ENCODE data around the gene RFNG.

RFNG gene

DNA sequence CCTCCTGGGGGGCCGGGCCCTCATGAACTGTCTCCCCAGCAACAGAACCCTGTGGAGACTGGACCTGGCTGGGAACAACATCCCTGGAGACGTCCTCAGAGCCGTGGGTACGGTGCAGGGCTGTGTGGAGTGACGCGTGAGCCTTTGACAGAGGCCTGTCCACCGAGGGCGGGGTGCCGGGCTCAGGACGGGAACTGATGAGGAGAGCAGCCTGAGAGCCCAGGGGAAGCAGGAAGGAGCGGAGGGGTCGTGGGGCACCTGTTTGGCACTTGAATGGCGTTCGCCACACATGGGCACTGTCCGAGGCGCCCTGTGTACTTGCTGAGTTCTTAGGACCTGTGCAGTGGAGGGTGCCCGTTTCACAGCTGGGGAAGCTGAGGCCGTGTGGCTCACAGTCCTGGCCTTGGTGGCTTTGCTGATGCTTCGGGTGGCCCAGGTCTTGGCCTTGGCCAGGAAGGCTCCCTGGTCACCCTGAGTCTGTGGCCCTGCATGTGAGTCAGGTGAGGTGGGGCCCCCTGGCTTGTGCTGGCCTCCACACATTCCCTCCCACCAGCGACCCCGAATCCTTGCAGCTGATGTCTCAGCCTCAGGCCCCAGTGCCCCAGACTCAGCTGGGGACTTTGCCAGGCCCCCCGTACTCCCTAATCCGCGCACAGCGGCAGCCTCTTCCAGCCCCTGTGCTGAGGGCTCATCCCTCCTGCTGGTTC, 26.1 kb downstream of the RFNG start:
- DNase-seq (ENCODE audit: low spot score): no peak

GRCh38 chr17:82024859-82025258, 26.8 kb downstream of the RFNG start:
- DNase-seq (ENCODE audit: low spot score): no peak

GRCh38 chr17:82023447-82024241, 28.0 kb downstream of the RFNG start:
- no peak for DNase-seq (ENCODE audit: low spot score)

GRCh38 chr17:82022981-82023446, 28.6 kb downstream of the RFNG start, which contains the start of gene LRRC45:
Gene LRRC45 (plus strand): TSS chr17:82023305. CDS start chr17:82023644, 339 bp downstream.
- peak; percentile 100 for DNase-seq (ENCODE audit: low spot score)

GRCh38 chr17:82022310-82022980, 29.2 kb downstream of the RFNG start, which contains the start of gene CENPX:
Gene CENPX (minus strand): TSS chr17:82022878. CDS start chr17:82022861, 17 bp downstream.
- DNase-seq (ENCODE audit: low spot score): no peak

DNA sequence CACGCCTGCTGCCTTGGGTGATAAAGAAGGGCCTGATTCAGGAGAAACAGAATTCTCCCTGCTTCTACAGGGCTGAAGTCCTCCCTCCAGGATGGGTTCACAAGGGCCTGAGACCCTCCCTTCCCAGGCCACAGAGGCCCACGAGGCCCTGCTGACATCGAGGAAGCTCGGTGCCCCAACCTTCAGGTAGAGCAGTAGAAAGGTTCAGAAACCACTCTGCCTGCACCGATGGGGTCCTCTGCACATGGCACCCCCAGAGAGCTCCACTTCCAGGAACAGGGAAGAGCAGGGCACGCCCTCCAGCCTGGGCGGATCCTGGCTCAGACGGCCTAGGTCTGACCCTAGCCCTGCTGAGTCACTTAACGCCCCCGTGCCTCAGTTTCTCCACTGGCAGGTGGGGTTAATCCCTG, 29.7 kb downstream of the RFNG start:
- DNase-seq (ENCODE audit: low spot score): no peak

DNA sequence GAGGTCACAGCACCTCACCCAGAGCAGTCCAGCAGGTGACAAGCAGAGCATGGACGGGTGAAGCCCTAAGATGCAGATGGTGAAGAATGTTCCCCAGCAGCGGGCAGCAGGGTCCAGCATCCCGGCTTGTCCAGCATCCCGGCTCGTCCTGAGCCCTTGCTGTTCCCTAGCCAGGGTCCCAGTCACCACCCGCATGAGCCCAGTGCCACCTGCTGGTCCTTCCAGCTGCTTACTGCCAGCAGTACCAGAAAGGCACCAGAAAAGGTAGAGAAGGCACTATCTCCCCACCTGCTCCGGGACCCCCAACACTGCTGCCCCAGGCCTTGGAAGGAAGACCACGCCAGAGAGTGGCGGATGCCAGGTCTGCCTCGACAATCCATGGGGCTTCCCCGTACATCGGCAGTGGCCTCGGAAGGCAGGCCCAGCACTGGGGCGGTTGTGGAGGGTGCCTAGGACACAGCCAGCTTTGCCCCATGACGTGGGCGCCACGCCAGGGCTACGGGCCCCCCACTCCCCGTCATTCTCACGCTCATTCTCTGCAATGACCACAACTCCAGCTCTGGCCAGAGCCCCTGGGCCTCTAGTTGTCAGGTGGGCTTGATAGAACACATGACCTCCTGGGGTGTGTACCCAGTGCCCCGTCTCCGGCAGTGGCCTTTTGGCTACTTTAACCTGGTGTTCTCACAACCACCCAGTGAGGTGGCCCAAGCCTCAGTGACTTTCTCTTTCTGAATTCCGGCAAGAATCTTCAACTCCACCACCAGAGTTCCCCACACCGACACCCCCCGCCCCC, 30.3 kb downstream of the RFNG start:
- DNase-seq (ENCODE audit: low spot score): no peak

DNA sequence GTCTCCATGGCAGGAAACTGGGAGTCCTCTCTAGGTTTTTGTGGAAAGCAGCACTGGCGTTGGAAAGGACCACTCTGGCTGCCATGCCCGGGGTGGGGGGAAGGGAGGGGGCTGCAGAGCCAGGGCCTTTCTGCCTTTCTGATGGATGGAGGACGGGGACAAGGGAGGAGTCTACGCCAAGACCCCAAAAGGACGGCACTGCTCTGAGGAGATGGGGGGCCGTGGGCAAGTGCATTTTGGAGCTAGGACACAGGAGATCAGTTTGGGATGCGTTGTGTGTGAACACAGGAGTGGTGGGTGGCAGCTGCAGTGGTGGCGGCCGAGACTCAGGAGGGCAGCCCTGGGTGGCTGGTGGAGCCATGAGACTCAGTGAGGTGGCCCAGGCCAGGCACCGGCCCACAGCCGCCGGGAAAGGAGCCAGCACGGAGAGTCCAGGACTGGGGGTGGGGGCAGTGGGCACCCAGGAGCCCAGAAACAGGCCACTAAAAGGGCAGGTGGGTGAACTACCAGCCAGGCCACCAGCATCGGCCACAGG, 31.0 kb downstream of the RFNG start:
- no peak for DNase-seq (ENCODE audit: low spot score)

DNA sequence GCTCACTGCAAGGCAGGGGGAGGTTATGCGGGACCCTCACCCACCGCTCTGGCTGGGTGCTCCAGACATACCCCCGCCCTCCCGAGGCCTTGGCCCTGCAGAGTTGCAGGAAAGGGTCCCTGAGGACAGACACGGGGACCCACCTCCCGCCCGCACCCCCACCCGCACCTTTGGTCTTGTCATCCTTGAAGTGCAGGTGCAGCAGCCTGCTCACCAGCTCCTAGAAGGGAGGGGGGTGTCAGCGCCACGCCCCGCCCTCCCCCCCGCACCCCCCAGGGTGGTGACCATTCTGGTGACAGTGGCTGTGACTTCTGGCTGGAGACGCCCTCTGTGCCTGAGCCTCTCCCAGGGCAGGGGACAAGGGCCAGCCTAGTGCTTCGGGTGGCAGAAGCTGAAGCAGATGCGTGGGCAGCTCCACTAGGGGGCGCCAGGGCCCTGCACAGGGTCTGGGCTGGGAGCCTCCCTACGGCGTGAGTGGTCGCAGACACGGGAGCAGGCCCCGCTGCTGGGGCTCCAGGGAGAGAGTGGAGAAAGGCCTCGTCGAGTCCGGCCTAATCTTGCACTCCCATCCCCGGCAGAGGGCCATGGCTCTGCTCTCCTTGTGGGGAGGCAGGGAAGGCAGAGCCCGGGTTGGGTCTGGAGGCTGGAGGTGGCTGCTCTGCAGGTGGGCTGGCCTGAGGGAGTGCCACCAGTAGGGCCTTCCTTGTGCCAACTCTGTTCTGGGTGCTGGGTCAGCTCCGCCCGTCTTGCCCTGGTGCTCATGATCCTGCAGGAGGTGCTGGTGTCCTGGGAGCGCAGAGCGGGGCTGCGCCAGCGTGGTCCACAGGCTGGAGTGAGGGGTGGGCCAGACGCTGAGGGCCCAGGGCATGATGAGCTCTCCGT, 31.7 kb downstream of the RFNG start:
- DNase-seq (ENCODE audit: low spot score): peak; percentile 93

- no peak for DNase-seq (ENCODE audit: low spot score)
These were observed 32.5 kb downstream of the RFNG start for GRCh38 chr17:82018989-82019689.

- DNase-seq (ENCODE audit: low spot score): no peak
These were observed 33.2 kb downstream of the RFNG start for GRCh38 chr17:82018152-82018988.

DNA sequence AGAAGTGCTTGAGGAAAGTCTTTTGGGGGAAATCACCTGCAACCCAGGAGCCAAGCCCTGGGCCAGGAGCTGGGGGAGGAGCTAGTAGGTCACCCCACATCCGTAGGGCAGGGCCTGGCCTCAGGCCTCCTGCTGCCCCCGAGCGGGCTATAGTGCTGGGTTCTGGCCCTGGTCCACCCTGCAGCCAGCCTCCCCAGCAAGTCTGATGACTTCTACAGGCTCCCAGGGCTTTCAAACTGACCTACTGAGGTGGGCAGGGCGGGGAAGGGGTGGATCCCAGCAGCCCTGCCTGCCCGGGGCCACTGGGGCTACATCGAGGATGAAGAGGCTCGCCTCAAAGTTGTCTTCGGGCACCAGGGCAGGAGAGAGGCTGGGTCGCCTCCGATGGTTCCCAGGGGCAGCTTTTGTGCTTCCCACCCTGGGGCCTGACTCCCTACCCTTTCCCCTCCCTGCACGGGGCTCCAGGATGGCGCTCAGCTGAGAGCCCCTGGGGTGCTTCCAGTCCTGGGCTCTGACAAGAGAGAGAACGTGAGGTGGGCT, 33.9 kb downstream of the RFNG start:
- no peak for DNase-seq (ENCODE audit: low spot score)

- DNase-seq (ENCODE audit: low spot score): no peak
These were observed 34.6 kb downstream of the RFNG start for GRCh38 chr17:82016875-82017459.

GRCh38 chr17:82016061-82016874, 35.3 kb downstream of the RFNG start:
- no peak for DNase-seq (ENCODE audit: low spot score)

DNA sequence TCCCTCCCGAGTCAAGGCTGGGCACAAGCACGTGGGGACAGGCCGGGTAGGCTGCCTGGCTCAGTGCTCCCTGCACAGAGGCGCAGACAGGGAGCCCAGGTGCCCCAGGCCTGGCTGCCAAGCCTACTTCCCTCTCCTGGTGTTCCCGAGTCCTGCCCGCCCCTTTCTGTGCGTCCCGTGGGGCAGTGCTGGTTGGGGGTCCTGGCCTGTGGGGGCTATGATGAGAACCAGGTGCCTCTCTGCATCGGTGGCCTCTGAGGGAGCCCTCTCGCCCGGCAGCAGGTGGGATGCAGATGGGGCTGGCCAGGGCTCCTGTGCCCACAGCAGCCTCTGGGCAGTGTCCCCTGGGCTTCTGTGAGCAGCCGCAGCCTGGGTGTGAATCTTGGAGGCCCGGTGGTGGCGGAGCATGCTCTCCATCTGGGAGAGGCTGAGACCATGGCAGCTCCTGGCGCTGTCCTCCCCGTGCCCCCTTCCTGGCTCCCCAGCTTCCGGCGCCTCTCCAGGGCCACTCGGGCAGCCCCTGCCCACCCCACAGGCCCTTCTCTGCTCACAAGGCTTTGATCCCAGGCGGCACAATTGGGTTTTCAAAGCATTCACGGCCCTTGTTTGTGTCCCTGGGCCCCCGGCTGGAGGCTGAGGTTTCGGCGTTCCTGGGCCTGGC, 36.2 kb downstream of the RFNG start:
- DNase-seq (ENCODE audit: low spot score): no peak

GRCh38 chr17:82014971-82015310, 36.7 kb downstream of the RFNG start:
- DNase-seq (ENCODE audit: low spot score): no peak

DNA sequence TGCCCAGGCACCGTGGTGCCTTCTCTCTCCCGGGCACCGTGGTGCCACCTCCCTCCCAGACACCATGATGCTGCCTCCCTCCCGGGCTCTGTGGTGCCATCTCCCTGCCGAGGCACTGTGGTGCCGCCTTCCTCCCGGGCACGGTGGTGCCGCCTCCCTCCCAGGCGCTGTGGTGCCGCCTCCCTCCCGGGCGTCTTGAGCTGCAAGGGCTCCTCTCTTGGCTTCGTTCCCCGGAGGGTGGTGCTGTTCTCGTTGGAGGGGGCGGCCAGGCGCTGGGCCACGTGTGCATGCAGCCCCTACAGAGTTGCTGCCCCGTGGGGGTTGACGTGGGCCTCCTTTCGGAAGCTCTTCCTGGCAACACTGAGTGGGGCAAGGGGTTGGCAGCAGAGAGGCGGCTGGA, 37.2 kb downstream of the RFNG start:
- no peak for DNase-seq (ENCODE audit: low spot score)
